Transverse colon (tissue), 4 donors: ENCODE measurements around the gene TP73. TPM values are rescaled to one million over a fixed set of nuclear protein-coding genes. Genes with fewer than 3 reads are reported as not detected.

Experiments
- DNase-seq: peaks from one replicate; pipeline ENCODE4 v3.0.0-alpha.2; 2019
- H3K27ac ChIP-seq, 4 donors: fragments of 200-600 bp; sonication (generic); 2 replicates each; pipeline ENCODE4 v1.5.1; 2016 to 2018; ENCODE audit warnings: inconsistent platforms in 4 of 4
- H3K27me3 ChIP-seq: fragments of 200-600 bp; sonication (generic); 2 replicates; pipeline ENCODE4 v1.5.1; 2017; ENCODE audit warnings: inconsistent platforms
- H3K36me3 ChIP-seq, 4 donors: fragments of 200-600 bp; sonication (generic); 2 replicates each; pipeline ENCODE4 v1.5.1; 2017 to 2019; ENCODE audit warnings: inconsistent platforms in 4 of 4
- H3K4me1 ChIP-seq, 4 donors: fragments of 200-600 bp; sonication (generic); 2 replicates each; pipeline ENCODE4 v1.5.1; 2017 to 2020; ENCODE audit warnings: inconsistent platforms in 4 of 4
- H3K4me3 ChIP-seq, 4 donors: fragments of 200-600 bp; sonication (generic); 1 replicate in 1 of 4; 2 replicates in 3 of 4; pipeline versions ENCODE4 v1.5.1 to v1.6.1; 2017 to 2019; ENCODE audit warnings: inconsistent platforms in 4 of 4
- H3K9me3 ChIP-seq, 2 donors: fragments of 200-600 bp; sonication (generic); 2 replicates each; pipeline ENCODE4 v1.5.1; 2017 to 2019; ENCODE audit warnings: inconsistent platforms in 2 of 2
- CTCF ChIP-seq, 5 experiments: fragments of 200-600 bp in 3 of 5; fragments of 450-650 bp in 2 of 5; sonication (generic) in 3 of 5; IDR thresholded peaks; 1 replicate in 2 of 5; 2 replicates in 3 of 5; pipeline ENCODE4 v1.5.1; 2016 to 2017; ENCODE audit warnings: antibody characterized with exemption in 5 of 5, inconsistent platforms in 3 of 5, mild to moderate bottlenecking in 2 of 5, moderate library complexity in 1 of 5
- EP300 ChIP-seq: sonication (generic); formaldehyde crosslinking; IDR thresholded peaks from one replicate; pipeline ENCODE4 v1.6.1; 2017; ENCODE audit warnings: antibody characterized with exemption, low read depth
- POLR2A ChIP-seq: fragments of 450-650 bp; IDR thresholded peaks from one replicate; pipeline ENCODE4 v1.6.1; 2016; ENCODE audit warnings: antibody characterized with exemption, mild to moderate bottlenecking, moderate library complexity
- POLR2AphosphoS5 ChIP-seq, 3 donors: sonication (generic); formaldehyde crosslinking; IDR thresholded peaks; one replicate each; pipeline ENCODE4 v1.6.1; 2016; ENCODE audit warnings: antibody characterized with exemption in 3 of 3
- WGBS, 2 donors: methylation state at CpG; one replicate each; pipeline ENCODE4 v1.1.5; 2018; ENCODE audit warnings: low coverage in 1 of 2; 5-methylcytosine and 5-hydroxymethylcytosine counted together
- in situ Hi-C, 4 donors: fragments of 200-750 bp; cut with MboI; loops; one replicate each; pipeline versions ENCODE4 v1.15.0 to v1.15.1; 2017; ENCODE audit warnings: low sequenced_read_pairs in 3 of 4, low pct_ligation_motif_present in 1 of 4, low pct_unique_long_range_greater_than_20kb in 1 of 4
- intact Hi-C: fragments of 100-400 bp; cut with DNase I; formaldehyde crosslinking; loops from one replicate; pipeline ENCODE4 v1.15.1; 2023; ENCODE audit warnings: low total_unique reads
- total RNA-seq, 4 donors: library from RNA; depleted of rRNA; stranded (reverse); fragments of >200 nt; gene quantifications; one replicate each; pipeline ENCODE4 v1.1.0, GENCODE V29; 2016

Gene TP73
- total RNA-seq, 4 donors from 2014 or later = 0.20 to 0.32 TPM; not detected in 2

- Histone ChIP-seq H3K4me1 (no peaks in the 10 kb centered on the region), H3K36me3 (peaks cover 0 to 34% (median 15%) of the 10 kb centered on the region in 4 donors), H3K9me3 (no peaks in the 10 kb centered on the region), H3K27ac (no peak overlapping the region), H3K4me3 (no peak overlapping the region), H3K27me3 (no peaks in the 10 kb centered on the region)
- in situ Hi-C loops (no loop called here), intact Hi-C loops (no loop called here)
- no peak for TF ChIP-seq POLR2A
- no peak for TF ChIP-seq EP300
- no peak for TF ChIP-seq CTCF (IDR thresholded peaks at IDR 0.05)
- TF ChIP-seq POLR2AphosphoS5 (IDR thresholded peaks at IDR 0.05) = no peak
- 96 to 100% methylated on average over 3 to 26 of the region's 26 CpGs for WGBS, 2 donors
- no peak for DNase-seq
Observed at GRCh38 chr1:3641046-3641760, 11.1 kb upstream of the TP73 start.

DNA sequence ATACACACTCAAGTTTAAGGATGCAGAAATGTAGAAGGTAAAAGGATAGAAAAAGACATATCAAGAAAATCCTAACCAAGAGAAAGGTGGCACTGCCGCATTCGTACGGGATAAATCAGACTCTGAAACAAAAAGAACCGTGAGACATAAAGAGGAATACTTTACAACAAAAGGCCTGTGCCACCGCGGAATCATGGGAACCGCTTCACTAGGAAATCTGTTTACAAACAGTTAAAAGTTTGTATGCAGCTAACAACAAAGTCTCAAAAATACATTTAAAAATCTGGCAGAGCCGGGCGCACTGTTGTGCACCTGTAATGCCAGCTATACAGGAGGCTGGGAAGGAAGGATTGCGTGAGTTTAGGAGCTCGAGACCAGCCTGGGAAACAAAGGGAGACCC lies 10.5 kb upstream of the TP73 start:
- 91 to 96% methylated on average over 11 of the region's 11 CpGs for WGBS, 2 donors
- H3K4me1 ChIP-seq = no peaks in the 10 kb centered on the region
- DNase-seq = no peak

GRCh38 chr1:3642919-3643675 lies 9.2 kb upstream of the TP73 start:
- Histone ChIP-seq H3K36me3 (peaks cover 0 to 26% (median 11%) of the 10 kb centered on the region in 4 donors), H3K4me3 (no peak overlapping the region), H3K9me3 (no peaks in the 10 kb centered on the region), H3K27ac (no peak overlapping the region), H3K4me1 (no peaks in the 10 kb centered on the region), H3K27me3 (no peaks in the 10 kb centered on the region)
- in situ Hi-C loops = no loop called here
- WGBS, 2 donors = 94 to 100% methylated on average over 1 to 36 of the region's 43 CpGs
- no peak for DNase-seq
- no peak for TF ChIP-seq EP300
- no peak for TF ChIP-seq POLR2A
- TF ChIP-seq POLR2AphosphoS5 (IDR thresholded peaks at IDR 0.05) = no peak
- no peak for TF ChIP-seq CTCF (IDR thresholded peaks at IDR 0.05)
- intact Hi-C loops = no loop called here

More for the DNA sequence above, 10.5 kb upstream of the TP73 start:
- Histone ChIP-seq H3K9me3 (no peaks in the 10 kb centered on the region), H3K4me3 (no peak overlapping the region), H3K27ac (no peak overlapping the region), H3K27me3 (no peaks in the 10 kb centered on the region), H3K36me3 (peaks cover 0 to 34% (median 15%) of the 10 kb centered on the region in 4 donors)
- in situ Hi-C loops (no loop called here), intact Hi-C loops (no loop called here)
- no peak for TF ChIP-seq CTCF (IDR thresholded peaks at IDR 0.05)
- no peak for TF ChIP-seq POLR2AphosphoS5 (IDR thresholded peaks at IDR 0.05)
- no peak for TF ChIP-seq POLR2A
- TF ChIP-seq EP300 = no peak

DNA sequence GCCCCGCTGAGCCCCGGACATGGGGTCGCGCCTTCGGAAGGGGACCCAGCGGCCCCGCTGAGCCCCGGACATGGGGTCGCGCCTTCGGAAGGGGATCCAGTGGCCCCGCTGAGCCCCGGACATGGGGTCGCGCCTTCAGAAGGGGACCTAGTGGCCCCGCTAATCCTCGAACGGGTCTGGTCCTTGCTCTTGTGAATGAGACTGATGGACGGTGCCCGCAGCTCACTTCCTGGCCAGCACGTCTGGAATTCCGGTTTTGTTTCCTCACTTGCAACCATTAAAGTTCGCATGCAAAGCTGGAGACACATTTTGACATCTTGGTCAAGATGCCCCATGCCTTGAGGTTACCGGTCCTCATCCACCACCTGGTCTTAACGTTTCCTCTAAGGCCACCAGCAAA lies 8.0 kb upstream of the TP73 start:
- Histone ChIP-seq H3K4me1 (peaks cover 3 to 11% (median 8%) of the 10 kb centered on the region in 4 donors), H3K36me3 (peaks cover 0 to 21% (median 8%) of the 10 kb centered on the region in 4 donors), H3K9me3 (no peaks in the 10 kb centered on the region), H3K27me3 (no peaks in the 10 kb centered on the region), H3K4me3 (no peak overlapping the region), H3K27ac (no peak overlapping the region)
- DNase-seq = no peak
- in situ Hi-C loops = no loop called here
- no peak for TF ChIP-seq POLR2A
- TF ChIP-seq EP300 = no peak
- TF ChIP-seq CTCF (IDR thresholded peaks at IDR 0.05) = no peak
- TF ChIP-seq POLR2AphosphoS5 (IDR thresholded peaks at IDR 0.05) = no peak
- 95% methylated on average over 13 of the region's 25 CpGs; no CpG with 5 or more reads in 1 of the 2 donors for WGBS, 2 donors
- intact Hi-C loops = no loop called here
